NCI-H345 treated with DMSO at 0.1 percent for 48 hours (cell line): Measurements from ENCODE around the gene ACSM4.
"Not testable (repeated sequence)": the region's sequence is repeated elsewhere in the genome, so short reads cannot be mapped to it uniquely, and the experiment has no call there.

Source experiments
- DNase-seq: peaks from one replicate; lab custom pipeline; 2025; ENCODE audit not compliant: unreplicated experiment; lab: John Stamatoyannopoulos, UW

Gene ACSM4

DNA sequence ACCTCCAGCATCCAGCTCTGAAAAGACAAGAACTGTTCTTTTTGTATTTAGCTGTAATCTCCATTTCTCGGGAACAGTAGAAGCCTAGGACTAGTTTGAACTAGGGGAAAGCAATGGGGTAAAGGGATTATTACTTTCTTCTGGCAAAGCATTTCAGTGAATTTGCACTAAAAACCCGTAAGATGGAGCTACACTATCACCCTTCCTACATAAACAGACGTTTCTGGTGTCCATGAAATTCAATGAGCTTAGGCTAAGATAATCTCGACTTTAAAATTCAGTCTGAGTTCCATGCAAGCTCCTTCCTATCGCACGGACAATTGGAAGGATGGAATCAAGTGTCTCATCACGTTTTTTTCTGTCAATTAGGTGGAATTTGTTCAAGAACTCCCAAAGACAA, 24.0 kb downstream of the ACSM4 start:
- DNase-seq, result no peak

DNA sequence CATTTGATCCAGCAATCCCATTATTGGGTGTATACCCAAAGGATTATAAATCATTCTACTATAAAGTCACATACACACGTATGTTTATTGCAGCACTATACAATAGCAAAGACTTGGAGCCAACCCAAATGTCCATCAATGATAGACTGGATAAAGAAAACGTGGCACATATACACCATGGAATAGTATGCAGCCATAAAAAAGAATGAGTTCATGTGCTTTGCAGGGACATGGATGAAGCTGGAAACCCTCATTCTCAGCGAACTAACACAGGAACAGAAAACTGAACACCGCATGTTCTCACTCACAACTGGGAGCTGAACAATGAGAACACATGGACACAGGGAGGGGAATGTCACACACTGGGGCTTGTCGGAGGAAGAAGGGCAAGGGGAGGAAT, 33.9 kb downstream of the ACSM4 start:
- DNase-seq, result not testable (repeated sequence)

DNA sequence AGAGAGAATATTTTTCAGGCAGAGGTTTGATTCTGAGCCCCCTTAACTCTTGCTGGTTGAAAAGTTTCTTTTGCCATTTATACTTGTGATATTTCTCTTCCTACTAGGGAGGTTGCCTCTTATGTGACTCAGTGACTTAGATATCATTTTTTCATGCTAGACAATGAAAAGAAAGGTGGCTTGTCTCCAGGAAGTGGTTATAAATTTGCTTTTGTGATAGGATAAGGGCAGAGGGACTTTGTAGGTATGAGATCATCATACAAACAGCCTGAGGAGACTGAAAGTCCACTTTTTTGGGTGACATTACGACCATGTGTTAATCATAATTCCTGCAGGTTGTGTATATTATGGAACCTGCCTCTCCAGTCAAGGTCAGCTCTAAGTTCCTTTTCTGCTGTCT, 35.8 kb downstream of the ACSM4 start:
- DNase-seq, result no peak

DNA sequence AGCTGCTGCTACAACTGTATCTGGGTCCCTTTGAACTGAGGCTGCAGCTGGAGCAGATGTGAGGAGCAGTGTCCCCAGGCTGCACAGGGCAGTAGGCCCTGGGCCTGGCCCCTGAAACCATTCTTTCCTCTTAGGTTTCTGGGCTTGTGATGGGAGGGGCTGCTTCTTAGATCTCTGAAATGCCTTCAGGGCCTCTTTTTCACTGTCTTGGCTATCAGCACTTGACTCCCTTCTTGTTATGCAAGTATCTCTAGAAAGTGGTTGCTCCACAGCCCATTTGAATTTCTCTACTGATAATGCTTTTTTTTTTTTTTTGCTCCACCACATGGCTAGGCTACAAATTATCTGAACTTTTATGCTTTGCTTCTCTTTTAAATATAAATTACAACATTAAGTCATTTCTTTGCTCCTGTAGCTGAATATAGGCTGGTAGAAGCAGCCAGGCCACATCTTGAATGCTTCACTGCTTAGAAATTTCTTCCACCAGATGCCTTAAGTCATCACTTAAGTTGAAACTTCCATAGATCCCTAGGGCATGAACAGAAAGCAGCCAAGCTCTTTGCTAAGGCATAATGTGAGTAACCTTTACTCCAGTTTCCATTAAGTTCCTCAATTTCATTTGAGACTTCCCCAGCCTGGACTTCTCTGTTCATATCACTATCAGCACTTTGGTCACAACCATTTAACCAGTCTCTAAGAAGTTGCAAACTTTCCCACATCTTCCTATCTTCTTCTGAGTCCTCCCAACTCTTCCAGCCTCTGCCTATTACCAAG, 41.1 kb downstream of the ACSM4 start:
- DNase-seq, result no peak

- no peak for DNase-seq
Measured at GRCh38 chr12:7346551-7347225, 42.8 kb downstream of the ACSM4 start.

DNA sequence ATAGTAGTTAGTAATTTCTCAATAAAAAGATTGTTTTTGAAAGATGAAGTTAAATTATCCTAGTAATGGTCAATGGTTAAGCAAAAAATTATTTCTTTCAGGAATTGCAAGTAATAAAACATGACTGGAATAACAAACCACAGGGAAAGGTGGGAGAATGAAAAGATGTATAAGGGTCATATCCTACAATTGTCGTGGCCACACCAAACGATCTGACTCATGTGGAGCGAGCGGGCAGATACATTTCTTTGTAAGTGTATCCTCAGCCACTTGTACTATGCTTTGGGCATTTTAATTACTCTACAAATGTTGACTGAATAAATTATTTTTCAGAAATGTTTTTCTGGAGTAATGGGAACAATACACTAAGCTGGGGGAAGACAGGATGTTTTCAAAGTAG, 45.5 kb downstream of the ACSM4 start:
- DNase-seq, result no peak

- no peak for DNase-seq
Measured at GRCh38 chr12:7351177-7351576, 47.3 kb downstream of the ACSM4 start.

- DNase-seq, result no peak
Measured at GRCh38 chr12:7352661-7353060, 48.8 kb downstream of the ACSM4 start.

DNA sequence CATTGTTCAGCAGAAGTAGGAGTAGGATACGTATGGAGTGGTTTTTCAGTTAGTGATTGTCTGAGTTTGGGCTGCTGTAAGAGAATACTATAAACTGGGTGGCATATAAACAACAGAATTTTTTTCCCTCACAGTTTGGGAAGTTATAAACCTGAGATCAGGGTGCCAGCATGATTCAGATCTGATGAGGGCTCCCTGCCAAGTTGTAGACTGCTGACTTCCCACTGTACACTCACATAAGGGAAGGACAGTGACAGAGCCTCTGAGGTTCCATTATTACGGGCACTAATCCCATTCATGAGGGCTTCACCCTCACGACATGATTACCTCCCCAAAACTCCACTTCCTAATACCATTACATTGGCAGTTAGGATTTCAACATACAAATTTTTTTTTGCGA, 50.7 kb downstream of the ACSM4 start:
- DNase-seq, result no peak

DNA sequence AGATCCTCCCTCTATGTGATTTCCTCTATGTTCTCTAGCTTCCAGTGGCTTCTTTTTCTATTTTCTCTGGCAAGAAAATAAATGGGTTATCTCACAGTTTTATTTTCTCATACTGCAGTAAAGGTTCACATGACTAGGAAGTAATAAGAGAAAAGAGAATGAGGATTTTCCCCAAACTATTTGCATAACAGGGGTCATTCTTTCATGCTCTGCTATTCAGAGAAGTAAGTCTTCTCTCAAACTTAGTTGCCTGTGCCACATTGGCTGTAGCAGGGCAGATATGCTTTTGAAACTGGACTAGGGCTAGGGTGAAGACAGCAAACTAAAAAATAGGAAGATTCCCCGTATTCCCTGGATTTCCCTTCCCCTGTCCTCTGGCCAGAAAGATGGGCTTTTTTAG, 57.4 kb downstream of the ACSM4 start:
- DNase-seq, result no peak

GRCh38 chr12:7362734-7363133, 58.9 kb downstream of the ACSM4 start:
- no peak for DNase-seq

- no peak for DNase-seq
Measured at GRCh38 chr12:7369274-7369729, 65.4 kb downstream of the ACSM4 start.

DNA sequence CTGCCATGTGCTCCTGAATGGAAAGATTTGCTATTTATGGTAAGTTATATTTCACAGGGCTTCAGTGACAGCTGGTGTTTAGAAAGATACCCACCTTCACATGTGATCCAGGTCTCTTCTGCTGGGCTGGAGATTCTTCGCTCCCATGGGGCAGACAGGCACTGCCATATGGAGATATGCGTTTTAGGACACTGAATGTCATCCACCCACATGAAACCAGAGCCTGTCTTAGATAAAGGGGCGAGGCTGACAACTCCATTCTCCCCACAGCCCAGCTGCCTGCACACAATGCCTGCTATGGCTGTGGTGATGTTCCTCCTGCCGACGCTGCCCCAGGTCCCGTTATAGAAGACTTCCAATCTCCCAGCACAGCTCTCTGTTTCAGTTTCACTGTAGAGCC, 69.4 kb downstream of the ACSM4 start:
- DNase-seq, result no peak

- no peak for DNase-seq
Measured at GRCh38 chr12:7374423-7375144, 70.7 kb downstream of the ACSM4 start.

- no peak for DNase-seq
Measured at GRCh38 chr12:7375145-7375543, 71.3 kb downstream of the ACSM4 start.

DNA sequence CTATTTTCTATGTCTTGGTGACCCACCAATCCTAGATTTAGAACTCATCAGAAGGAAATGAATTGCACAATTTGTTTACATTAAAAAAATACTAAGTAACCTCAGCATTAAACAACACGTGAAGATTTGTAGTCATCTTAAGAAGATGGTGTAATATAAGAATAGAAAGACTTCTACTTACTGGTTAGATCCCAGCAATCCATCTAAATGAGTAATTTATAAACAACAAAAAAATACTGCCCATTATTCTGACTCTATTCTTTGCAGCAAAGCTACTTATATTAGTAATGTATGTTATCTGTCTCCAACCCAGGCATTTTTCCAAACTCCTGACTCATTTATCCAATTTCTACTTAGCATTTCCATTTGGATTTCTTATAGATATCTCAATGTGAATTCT, 72.3 kb downstream of the ACSM4 start:
- no peak for DNase-seq
